ENCODE results near the gene PSMD11. TPM values are rescaled to one million over a fixed set of nuclear protein-coding genes. Genes with fewer than 3 reads are reported as not detected.
"Not testable (repeated sequence)": the region's sequence is repeated elsewhere in the genome, so short reads cannot be mapped to it uniquely, and the experiment has no call there.

The PSMD11 gene
- total RNA-seq, 1 donor from 2014 or later: 129 TPM

- Histone ChIP-seq H3K4me2 (ENCODE audit: low read length) (no peak overlapping the region), H3K4me3 (ENCODE audit: insufficient read depth, low read depth, low read length) (no peak overlapping the region), H4K20me1 (ENCODE audit: insufficient read depth, low read length) (peaks cover 93% of the 10 kb centered on the region), H3K27me3 (ENCODE audit: insufficient read depth, low read length) (no peaks in the 10 kb centered on the region), H3K9ac (ENCODE audit: low read length) (no peak overlapping the region), H3K79me2 (ENCODE audit: insufficient read depth, low read length) (peaks cover 98% of the 10 kb centered on the region), H2AFZ (ENCODE audit: low read depth, low read length) (no peak overlapping the region), H3K4me1 (ENCODE audit: insufficient read depth, low read length) (peaks cover 6% of the 10 kb centered on the region), H3K36me3 (ENCODE audit: insufficient read depth, low read length) (peaks cover 48% of the 10 kb centered on the region), H3K27ac (ENCODE audit: low read depth, low read length) (no peak overlapping the region), H3K9me3 (ENCODE audit: insufficient read depth, low read depth, low read length) (no peaks in the 10 kb centered on the region)
- no peaks in the 10 kb centered on the region for H3K27me3 Mint-ChIP-seq (ENCODE audit: low read depth, unreplicated experiment)
- DNase-seq (ENCODE audit: low read depth): no peak
- FAIRE-seq: no peak
- H3K4me1 Mint-ChIP-seq (ENCODE audit: low read depth, unreplicated experiment): peaks cover 17% of the 10 kb centered on the region
- no peaks in the 10 kb centered on the region for H3K9me3 Mint-ChIP-seq (ENCODE audit: unreplicated experiment)
- no peak overlapping the region for H3K4me3 Mint-ChIP-seq (ENCODE audit: unreplicated experiment)
- peaks cover 11% of the 10 kb centered on the region for H3K36me3 Mint-ChIP-seq (ENCODE audit: low read depth, unreplicated experiment)
- TF ChIP-seq CTCF (IDR thresholded peaks at IDR 0.05; ENCODE audit: insufficient read depth, low read depth, low read length): no peak
- TF ChIP-seq EZH2 (IDR thresholded peaks at IDR 0.05; ENCODE audit: insufficient read depth, low read length): no peak
- H3K27ac Mint-ChIP-seq (ENCODE audit: unreplicated experiment): no peak overlapping the region
These were observed 5.7 kb downstream of the PSMD11 start for GRCh38 chr17:32449963-32450362.

- H3K9me3 Mint-ChIP-seq (ENCODE audit: unreplicated experiment); H2AFZ ChIP-seq (ENCODE audit: low read depth, low read length); H3K4me3 ChIP-seq (ENCODE audit: insufficient read depth, low read depth, low read length); H3K4me1 ChIP-seq (ENCODE audit: insufficient read depth, low read length); H3K9ac ChIP-seq (ENCODE audit: low read length); H3K4me3 Mint-ChIP-seq (ENCODE audit: unreplicated experiment); H3K27me3 ChIP-seq (ENCODE audit: insufficient read depth, low read length); H3K27me3 Mint-ChIP-seq (ENCODE audit: low read depth, unreplicated experiment); H3K4me2 ChIP-seq (ENCODE audit: low read length); H3K27ac Mint-ChIP-seq (ENCODE audit: unreplicated experiment); DNase-seq (ENCODE audit: low read depth); FAIRE-seq; H3K27ac ChIP-seq (ENCODE audit: low read depth, low read length); H3K9me3 ChIP-seq (ENCODE audit: insufficient read depth, low read depth, low read length): not testable (repeated sequence)
- Histone ChIP-seq H3K79me2 (ENCODE audit: insufficient read depth, low read length) (peaks cover 98% of the 10 kb centered on the region), H4K20me1 (ENCODE audit: insufficient read depth, low read length) (peaks cover 93% of the 10 kb centered on the region), H3K36me3 (ENCODE audit: insufficient read depth, low read length) (peaks cover 52% of the 10 kb centered on the region)
- H3K36me3 Mint-ChIP-seq (ENCODE audit: low read depth, unreplicated experiment): peaks cover 11% of the 10 kb centered on the region
- peaks cover 17% of the 10 kb centered on the region for H3K4me1 Mint-ChIP-seq (ENCODE audit: low read depth, unreplicated experiment)
These were observed 6.1 kb downstream of the PSMD11 start for GRCh38 chr17:32450379-32450778.

- Histone ChIP-seq H4K20me1 (ENCODE audit: insufficient read depth, low read length) (peaks cover 81% of the 10 kb centered on the region), H3K27me3 (ENCODE audit: insufficient read depth, low read length) (no peaks in the 10 kb centered on the region), H2AFZ (ENCODE audit: low read depth, low read length) (no peak overlapping the region), H3K4me1 (ENCODE audit: insufficient read depth, low read length) (no peaks in the 10 kb centered on the region), H3K4me2 (ENCODE audit: low read length) (no peak overlapping the region), H3K27ac (ENCODE audit: low read depth, low read length) (no peak overlapping the region), H3K9ac (ENCODE audit: low read length) (no peak overlapping the region), H3K4me3 (ENCODE audit: insufficient read depth, low read depth, low read length) (no peak overlapping the region), H3K36me3 (ENCODE audit: insufficient read depth, low read length) (peaks cover 54% of the 10 kb centered on the region), H3K9me3 (ENCODE audit: insufficient read depth, low read depth, low read length) (no peaks in the 10 kb centered on the region), H3K79me2 (ENCODE audit: insufficient read depth, low read length) (peaks cover 91% of the 10 kb centered on the region)
- no peak for FAIRE-seq
- no peak overlapping the region for H3K4me3 Mint-ChIP-seq (ENCODE audit: unreplicated experiment)
- peaks cover 12% of the 10 kb centered on the region for H3K36me3 Mint-ChIP-seq (ENCODE audit: low read depth, unreplicated experiment)
- no peak overlapping the region for H3K27ac Mint-ChIP-seq (ENCODE audit: unreplicated experiment)
- peaks cover 10% of the 10 kb centered on the region for H3K4me1 Mint-ChIP-seq (ENCODE audit: low read depth, unreplicated experiment)
- DNase-seq (ENCODE audit: low read depth): no peak
- no peaks in the 10 kb centered on the region for H3K27me3 Mint-ChIP-seq (ENCODE audit: low read depth, unreplicated experiment)
- TF ChIP-seq EZH2 (IDR thresholded peaks at IDR 0.05; ENCODE audit: insufficient read depth, low read length) (no peak), CTCF (IDR thresholded peaks at IDR 0.05; ENCODE audit: insufficient read depth, low read depth, low read length) (no peak)
- no peaks in the 10 kb centered on the region for H3K9me3 Mint-ChIP-seq (ENCODE audit: unreplicated experiment)
These were observed 7.6 kb downstream of the PSMD11 start for GRCh38 chr17:32451879-32452278.
